Activated naive CD4-positive, alpha-beta T cell treated with anti-CD3 and anti-CD28 coated beads for 36 hours (primary cell): ENCODE data around the gene EML4. TPM values are rescaled to one million over a fixed set of nuclear protein-coding genes. Genes with fewer than 3 reads are reported as not detected.
"Not testable (repeated sequence)": the region's sequence is repeated elsewhere in the genome, so short reads cannot be mapped to it uniquely, and the experiment has no call there.

Source experiments
- CTCF ChIA-PET: fragments of 350-600 bp; sonication (Branson Sonifier 250); formaldehyde crosslinking; loops from one replicate; lab custom pipeline; 2021; ENCODE audit warnings: antibody characterized with exemption; lab: Charles Lee
- DNase-seq: peaks from one replicate; pipeline ENCODE4 v3.0.0-alpha.2; 2020
- H3K27ac Mint-ChIP-seq: one replicate; pipeline ENCODE4 v1.8.0; 2021; ENCODE audit warnings: mild to moderate bottlenecking, mixed read lengths
- H3K27me3 Mint-ChIP-seq: one replicate; pipeline ENCODE4 v1.8.0; 2021; ENCODE audit warnings: low read depth, mixed read lengths
- H3K36me3 Mint-ChIP-seq: one replicate; pipeline ENCODE4 v1.8.0; 2021; ENCODE audit warnings: low read depth, mixed read lengths
- H3K4me1 Mint-ChIP-seq: one replicate; pipeline ENCODE4 v1.8.0; 2021; ENCODE audit warnings: low read depth, mixed read lengths
- H3K4me3 Mint-ChIP-seq: one replicate; pipeline ENCODE4 v1.8.0; 2021; ENCODE audit warnings: mild to moderate bottlenecking, moderate library complexity, mixed read lengths
- H3K9me3 Mint-ChIP-seq: one replicate; pipeline ENCODE4 v1.8.0; 2021; ENCODE audit warnings: mixed read lengths
- intact Hi-C: fragments of 100-400 bp; cut with micrococcal nuclease; formaldehyde crosslinking; loops from one replicate; pipeline ENCODE4 v1.15.1; 2023
- total RNA-seq, 2 experiments: library from RNA; stranded (reverse); gene quantifications; one replicate each; pipeline ENCODE4 v1.2.3, GENCODE V29; 2021

Gene EML4
- total RNA-seq, 2 experiments from 2014 or later = 65.8 to 65.9 TPM

GRCh38 chr2:42380026-42380425 lies 210.9 kb downstream of the EML4 start:
- H3K27ac Mint-ChIP-seq, H3K4me3 Mint-ChIP-seq, H3K27me3 Mint-ChIP-seq, H3K36me3 Mint-ChIP-seq, intact Hi-C loops, H3K9me3 Mint-ChIP-seq, H3K4me1 Mint-ChIP-seq, DNase-seq, CTCF ChIA-PET: not testable (repeated sequence)

DNA sequence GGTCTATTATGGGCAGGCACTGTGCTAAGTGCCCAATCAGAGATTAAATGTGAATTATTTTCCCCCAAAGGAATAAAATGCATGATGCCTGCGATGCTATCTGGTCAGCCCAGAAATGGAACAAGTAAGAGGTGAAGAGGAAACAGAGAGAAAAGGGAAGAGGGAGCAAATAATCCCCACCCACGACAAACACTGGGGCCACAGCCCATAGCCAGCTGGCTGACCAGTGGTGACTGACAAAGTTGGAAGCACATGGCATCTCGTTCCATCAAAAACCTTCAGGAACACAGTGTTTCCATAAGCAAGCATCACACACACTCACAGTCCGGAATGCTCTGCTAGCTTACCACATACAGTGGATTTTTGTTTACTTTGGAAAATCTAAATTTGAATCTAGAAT lies 213.0 kb downstream of the EML4 start:
- DNase-seq = no peak
- H3K9me3 Mint-ChIP-seq = no peaks in the 10 kb centered on the region
- H3K4me1 Mint-ChIP-seq = no peaks in the 10 kb centered on the region
- no peaks in the 10 kb centered on the region for H3K27me3 Mint-ChIP-seq
- CTCF ChIA-PET = interaction anchor here (0.6 kb wide), 1 partner anchor 29 kb away, joined by 3 read pairs; no protein-coding TSS in a partner anchor
- no peaks in the 10 kb centered on the region for H3K36me3 Mint-ChIP-seq
- no peak overlapping the region for H3K4me3 Mint-ChIP-seq
- intact Hi-C loops = no loop called here
- no peak overlapping the region for H3K27ac Mint-ChIP-seq

Other genes starting within 250 kb of the EML4 start
- gene PKDCC, start 121.3 kb upstream of the EML4 start, total RNA-seq = not detected
- 100 to 1,000 TPM; 150 to 152 TPM for gene COX7A2L, start 191.9 kb downstream of the EML4 start, total RNA-seq